Lower lobe of right lung (tissue), 2 donors: ENCODE data around the gene HEATR3. TPM values are rescaled to one million over a fixed set of nuclear protein-coding genes. Genes with fewer than 3 reads are reported as not detected.
A peak's percentile ranks its signal among the peaks of the same experiment; 100 is the strongest.

ENCODE experiments used
- ATAC-seq, 2 donors: fragments of 200-7000 bp; cut with Tn5 transposase; one replicate each; pipeline ENCODE4 v1.9.1; 2020 to 2022; ENCODE audit warnings: mild to moderate bottlenecking in 2 of 2, moderate library complexity in 2 of 2
- DNase-seq: peaks from one replicate; pipeline ENCODE4 v3.0.0-alpha.2; 2020
- H3K27ac ChIP-seq: fragments of 200-600 bp; one replicate; pipeline ENCODE4 v1.8.0; 2022
- H3K27me3 ChIP-seq: fragments of 200-600 bp; one replicate; pipeline ENCODE4 v1.8.0; 2022; ENCODE audit warnings: low read depth
- H3K36me3 ChIP-seq: fragments of 200-600 bp; one replicate; pipeline ENCODE4 v1.8.0; 2022; ENCODE audit warnings: mild to moderate bottlenecking
- H3K4me1 ChIP-seq: fragments of 200-600 bp; one replicate; pipeline ENCODE4 v1.8.0; 2022
- H3K4me3 ChIP-seq: fragments of 200-600 bp; one replicate; pipeline ENCODE4 v1.8.0; 2022; ENCODE audit warnings: mild to moderate bottlenecking
- H3K9me3 ChIP-seq: fragments of 200-600 bp; one replicate; pipeline ENCODE4 v1.8.0; 2022
- CTCF ChIP-seq: fragments of 200-600 bp; IDR thresholded peaks from one replicate; pipeline ENCODE4 v1.8.0; 2022; ENCODE audit warnings: antibody characterized with exemption, mild to moderate bottlenecking
- intact Hi-C: fragments of 100-400 bp; cut with DNase I; formaldehyde crosslinking; loops from one replicate; pipeline ENCODE4 v1.11.0; 2022
- total RNA-seq: library from RNA; stranded (reverse); fragmentation: NEBNext Ultra II Directional; extraction: Animal tissue kit (Norgen Biotek cat#: 25700); gene quantifications from one replicate; pipeline ENCODE4 v1.2.1, GENCODE V29; 2021
- donor health status: DM: no; HTN: yes; CAD: no; lungs with severe emphysema.

The HEATR3 gene
- total RNA-seq, 1 donor from 2014 or later = 22.8 TPM

- TF ChIP-seq CTCF = no peak
- DNase-seq = no peak
- H3K27ac ChIP-seq = peak overlapping the region; percentile 75
Measured at GRCh38 chr16:50154420-50154950, 88.7 kb downstream of the HEATR3 start.

GRCh38 chr16:50155925-50156324 is 90.2 kb downstream of the HEATR3 start:
- H3K4me1 ChIP-seq = peaks cover 34% of the 10 kb centered on the region
- intact Hi-C loops = no loop called here
- no peak overlapping the region for H3K27ac ChIP-seq

More at GRCh38 chr16:50154420-50154950, 88.7 kb downstream of the HEATR3 start:
- H3K9me3 ChIP-seq = no peaks in the 10 kb centered on the region
- H3K36me3 ChIP-seq = no peaks in the 10 kb centered on the region
- H3K4me1 ChIP-seq = peaks cover 34% of the 10 kb centered on the region
- intact Hi-C loops = no loop called here
- no peak for ATAC-seq
- H3K4me3 ChIP-seq = peak overlapping the region; percentile 72
- H3K27me3 ChIP-seq = no peaks in the 10 kb centered on the region

More at GRCh38 chr16:50155925-50156324, 90.2 kb downstream of the HEATR3 start:
- Histone ChIP-seq H3K4me3 (peak overlapping the region; percentile 72), H3K9me3 (no peaks in the 10 kb centered on the region), H3K36me3 (no peaks in the 10 kb centered on the region), H3K27me3 (no peaks in the 10 kb centered on the region)
- no peak for ATAC-seq
- no peak for DNase-seq
- TF ChIP-seq CTCF = no peak

Other genes starting within 250 kb of the HEATR3 start
- gene ZNF423, start 209.9 kb upstream of the HEATR3 start, total RNA-seq = 10.7 TPM
- 25.6 TPM for gene CNEP1R1, start 40.7 kb upstream of the HEATR3 start, total RNA-seq
- 12.8 TPM for gene TENT4B, start 87.3 kb downstream of the HEATR3 start, total RNA-seq
- 115 TPM for gene ADCY7, start 200.6 kb downstream of the HEATR3 start, total RNA-seq